Peyer's patch (tissue), 4 donors: Measurements from ENCODE around the gene RITA1.

Experiments
- POLR2A ChIP-seq, 2 donors: fragments of 450-650 bp; IDR thresholded peaks; one replicate each; pipeline ENCODE4 v1.5.1; 2017; ENCODE audit warnings: antibody characterized with exemption in 2 of 2, mild to moderate bottlenecking in 2 of 2, moderate library complexity in 2 of 2
- TF ChIP-seq, protein P1 (sequence below), 6 experiments: fragments of 450-650 bp in 4 of 6; fragments of 200-600 bp in 2 of 6; sonication (generic) in 1 of 6; IDR thresholded peaks; one replicate each; pipeline ENCODE4 v1.5.1; 2017 to 2019; ENCODE audit warnings: antibody characterized with exemption in 6 of 6, mild to moderate bottlenecking in 3 of 6, moderate library complexity in 1 of 6

DNA sequence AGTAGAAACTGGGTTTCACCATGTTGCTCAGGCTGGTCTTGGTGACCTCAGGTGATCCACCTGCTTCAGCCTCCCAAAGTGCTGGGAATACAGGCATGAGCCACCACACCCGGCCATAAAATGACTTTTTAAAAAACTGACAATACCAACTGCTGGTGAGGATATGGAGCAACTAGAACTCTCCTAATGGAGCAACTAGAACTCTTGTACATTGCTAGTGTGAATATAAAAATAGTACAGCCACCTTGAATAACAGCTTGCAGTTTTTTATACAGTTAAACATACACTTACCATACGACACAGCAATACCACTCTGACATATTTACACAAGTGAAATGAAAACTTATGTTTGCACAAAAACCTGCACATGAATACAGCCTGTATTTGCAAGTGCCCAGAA is 38.5 kb upstream of the RITA1 start:
- TF ChIP-seq, protein P1, sequence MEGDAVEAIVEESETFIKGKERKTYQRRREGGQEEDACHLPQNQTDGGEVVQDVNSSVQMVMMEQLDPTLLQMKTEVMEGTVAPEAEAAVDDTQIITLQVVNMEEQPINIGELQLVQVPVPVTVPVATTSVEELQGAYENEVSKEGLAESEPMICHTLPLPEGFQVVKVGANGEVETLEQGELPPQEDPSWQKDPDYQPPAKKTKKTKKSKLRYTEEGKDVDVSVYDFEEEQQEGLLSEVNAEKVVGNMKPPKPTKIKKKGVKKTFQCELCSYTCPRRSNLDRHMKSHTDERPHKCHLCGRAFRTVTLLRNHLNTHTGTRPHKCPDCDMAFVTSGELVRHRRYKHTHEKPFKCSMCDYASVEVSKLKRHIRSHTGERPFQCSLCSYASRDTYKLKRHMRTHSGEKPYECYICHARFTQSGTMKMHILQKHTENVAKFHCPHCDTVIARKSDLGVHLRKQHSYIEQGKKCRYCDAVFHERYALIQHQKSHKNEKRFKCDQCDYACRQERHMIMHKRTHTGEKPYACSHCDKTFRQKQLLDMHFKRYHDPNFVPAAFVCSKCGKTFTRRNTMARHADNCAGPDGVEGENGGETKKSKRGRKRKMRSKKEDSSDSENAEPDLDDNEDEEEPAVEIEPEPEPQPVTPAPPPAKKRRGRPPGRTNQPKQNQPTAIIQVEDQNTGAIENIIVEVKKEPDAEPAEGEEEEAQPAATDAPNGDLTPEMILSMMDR (IDR thresholded peaks at IDR 0.05): no peak
- TF ChIP-seq POLR2A (IDR thresholded peaks at IDR 0.05): no peak
